SIG-M5 treated with dmso at 0.1 percent for 504 hours (cell line): ENCODE results near the gene BPHL.
"Not testable (repeated sequence)": the region's sequence is repeated elsewhere in the genome, so short reads cannot be mapped to it uniquely, and the experiment has no call there.

ENCODE experiments used
- DNase-seq: peaks from one replicate; lab custom pipeline; 2025; ENCODE audit not compliant: unreplicated experiment; lab: John Stamatoyannopoulos, UW

The BPHL gene

GRCh38 chr6:3155416-3155815 lies 36.9 kb downstream of the BPHL start:
- DNase-seq, result not testable (repeated sequence)

- not testable (repeated sequence) for DNase-seq
Measured at GRCh38 chr6:3156184-3157130, 37.9 kb downstream of the BPHL start.

- DNase-seq, result peak; percentile 42
Measured at GRCh38 chr6:3157131-3157933, 38.8 kb downstream of the BPHL start, which contains the start of gene TUBB2A. TSS of gene TUBB2A (minus strand) at chr6:3157544. CDS start at chr6:3157463, 81 bp downstream.

DNA sequence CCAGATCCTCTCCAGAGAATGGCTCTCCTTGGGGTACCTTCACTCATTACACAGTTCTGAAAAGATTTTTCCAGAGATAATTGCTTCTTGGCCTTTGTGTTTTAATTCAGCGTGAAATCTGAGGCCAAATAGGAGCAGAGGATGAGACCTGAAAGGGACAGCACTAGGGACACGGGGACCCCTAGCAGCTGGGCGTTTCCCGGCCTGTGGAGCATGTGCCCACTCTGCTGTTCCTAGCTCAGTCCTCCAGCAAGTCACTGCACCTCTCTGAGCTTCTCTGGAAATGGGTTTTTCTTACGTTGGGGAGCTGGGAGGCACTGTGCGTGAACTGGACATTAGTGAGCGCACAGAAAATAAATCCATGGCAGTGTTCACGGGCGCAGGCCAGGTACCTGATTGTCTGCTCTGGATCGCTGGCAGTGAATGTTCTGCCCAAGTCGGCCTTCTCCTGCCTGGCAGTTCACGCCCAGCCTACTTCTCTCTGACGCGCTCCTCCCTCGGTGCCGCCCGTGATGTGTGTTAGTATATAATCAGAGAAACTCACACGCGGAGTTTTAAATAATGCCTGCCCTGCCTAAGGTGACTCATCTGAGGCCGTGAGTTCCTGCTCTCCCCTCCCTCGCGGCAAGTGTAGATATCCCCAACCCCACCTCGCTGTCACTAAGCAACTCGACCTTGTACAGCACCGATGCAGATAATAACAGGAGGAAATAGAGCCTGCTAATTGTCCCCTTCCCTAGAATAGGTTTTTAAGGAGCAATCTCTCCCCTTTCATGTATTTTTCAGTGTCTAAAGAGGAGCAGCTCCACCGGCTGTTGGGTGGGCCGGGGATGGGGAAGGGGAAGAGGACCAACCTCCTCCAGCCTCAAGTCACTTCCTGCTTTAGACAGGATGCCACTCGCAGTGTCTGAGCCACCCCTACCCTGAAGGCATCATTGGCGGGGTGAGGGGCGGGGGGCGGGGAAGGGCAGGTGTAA lies 41.6 kb downstream of the BPHL start:
- DNase-seq, result peak; percentile 25

- DNase-seq, result peak; percentile 44
Measured at GRCh38 chr6:3162067-3162497, 43.6 kb downstream of the BPHL start.

DNA sequence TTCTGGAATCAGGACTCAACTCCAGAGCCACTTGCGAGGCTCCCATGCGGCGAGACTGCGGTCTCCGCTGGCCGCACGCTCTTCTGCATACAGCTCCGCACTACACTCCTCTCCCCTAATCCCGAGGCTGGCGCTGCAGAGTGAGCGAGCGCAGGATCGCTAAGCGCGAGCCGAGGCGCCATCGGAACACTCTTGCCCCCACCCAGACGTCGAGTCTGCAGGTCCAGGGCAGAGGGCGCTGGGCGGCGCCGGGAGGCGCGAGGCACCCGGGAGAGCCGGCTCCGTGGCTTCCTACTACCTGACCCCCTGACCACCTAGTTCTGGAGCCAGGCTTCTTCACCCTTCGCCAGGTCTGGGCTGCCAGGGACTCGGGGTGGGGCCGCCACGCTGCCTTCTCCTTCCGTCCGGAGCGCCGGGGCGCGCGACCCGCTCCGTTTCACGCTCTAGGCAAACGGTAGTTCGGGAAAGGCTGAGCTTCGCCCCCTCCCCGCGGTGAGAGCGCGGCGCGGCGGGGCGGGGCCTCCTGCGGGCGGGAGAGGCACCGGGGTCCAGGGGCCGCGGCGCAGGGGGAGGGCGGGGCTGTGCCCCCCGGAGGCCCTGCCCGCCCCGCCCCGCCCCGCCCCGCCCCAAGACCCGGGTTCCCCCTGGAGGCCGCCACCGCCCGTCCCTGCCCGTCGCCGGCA lies 44.2 kb downstream of the BPHL start:
- peak; percentile 67 for DNase-seq

- peak; percentile 67 for DNase-seq
Measured at GRCh38 chr6:3163248-3163594, 44.7 kb downstream of the BPHL start.

- no peak for DNase-seq
Measured at GRCh38 chr6:3164388-3164787, 45.9 kb downstream of the BPHL start.

- peak; percentile 53 for DNase-seq
Measured at GRCh38 chr6:3165631-3166534, 47.4 kb downstream of the BPHL start.

DNA sequence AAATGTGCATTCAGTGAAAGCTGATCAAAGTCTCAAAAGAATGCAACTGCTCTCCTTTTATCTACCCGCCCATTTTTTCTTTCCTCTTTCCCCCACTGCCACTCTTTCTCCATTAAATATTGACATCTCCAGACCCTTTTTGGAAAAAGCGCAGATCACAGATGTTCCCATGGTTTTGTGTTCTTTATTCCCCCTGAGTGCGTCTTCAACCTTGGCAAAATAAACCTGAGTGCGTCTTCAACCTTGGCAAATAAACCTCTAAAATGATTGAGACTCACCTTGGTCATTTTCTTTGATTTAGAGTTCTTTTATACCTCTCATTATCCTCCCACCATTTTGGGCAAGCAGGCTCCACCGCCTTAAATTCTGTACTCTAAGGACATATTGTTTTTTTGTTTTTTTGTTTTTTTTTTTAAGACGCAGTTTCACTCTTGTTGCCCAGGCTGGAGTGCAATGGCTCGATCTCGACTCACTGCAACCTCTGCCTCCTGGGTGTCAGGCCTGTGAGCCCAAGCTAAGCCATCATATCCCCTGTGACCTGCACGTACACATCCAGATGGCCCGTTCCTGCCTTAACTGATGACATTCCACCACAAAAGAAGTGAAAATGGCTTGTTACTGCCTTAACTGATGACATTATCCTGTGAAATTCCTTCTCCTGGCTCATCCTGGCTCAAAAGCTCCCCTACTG lies 48.2 kb downstream of the BPHL start:
- not testable (repeated sequence) for DNase-seq

- not testable (repeated sequence) for DNase-seq
Measured at GRCh38 chr6:3168046-3168445, 49.5 kb downstream of the BPHL start.

- DNase-seq, result not testable (repeated sequence)
Measured at GRCh38 chr6:3170676-3171075, 52.2 kb downstream of the BPHL start.

GRCh38 chr6:3171313-3172175 lies 53.0 kb downstream of the BPHL start:
- not testable (repeated sequence) for DNase-seq

GRCh38 chr6:3172789-3173188 lies 54.3 kb downstream of the BPHL start:
- DNase-seq, result not testable (repeated sequence)

DNA sequence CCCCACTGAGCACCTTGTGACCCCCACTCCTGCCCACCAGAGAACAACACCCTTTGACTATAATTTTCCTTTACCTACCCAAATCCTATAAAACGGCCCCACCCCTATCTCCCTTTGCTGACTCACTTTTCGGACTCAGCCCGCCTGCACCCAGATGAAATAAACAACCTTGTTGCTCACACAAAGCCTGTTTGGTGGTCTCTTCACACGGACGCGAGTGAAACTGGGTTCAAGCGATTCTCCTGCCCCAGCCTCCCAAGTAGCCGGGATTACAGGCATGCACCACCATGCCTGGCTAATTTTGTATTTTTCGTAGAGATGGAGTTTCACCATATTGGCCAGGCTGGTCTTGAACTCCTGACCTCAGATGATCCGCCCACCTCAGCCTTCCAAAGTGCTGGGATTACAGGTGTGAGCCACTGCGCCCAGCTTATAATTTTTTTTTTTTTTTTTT lies 55.2 kb downstream of the BPHL start:
- not testable (repeated sequence) for DNase-seq

- no peak for DNase-seq
Measured at GRCh38 chr6:3175715-3176402, 57.3 kb downstream of the BPHL start.
